ENCODE measurements around the gene ANXA2R. TPM values are rescaled to one million over a fixed set of nuclear protein-coding genes. Genes with fewer than 3 reads are reported as not detected.

ANXA2R gene
- total RNA-seq, 1 donor, result 3.6 TPM

DNA sequence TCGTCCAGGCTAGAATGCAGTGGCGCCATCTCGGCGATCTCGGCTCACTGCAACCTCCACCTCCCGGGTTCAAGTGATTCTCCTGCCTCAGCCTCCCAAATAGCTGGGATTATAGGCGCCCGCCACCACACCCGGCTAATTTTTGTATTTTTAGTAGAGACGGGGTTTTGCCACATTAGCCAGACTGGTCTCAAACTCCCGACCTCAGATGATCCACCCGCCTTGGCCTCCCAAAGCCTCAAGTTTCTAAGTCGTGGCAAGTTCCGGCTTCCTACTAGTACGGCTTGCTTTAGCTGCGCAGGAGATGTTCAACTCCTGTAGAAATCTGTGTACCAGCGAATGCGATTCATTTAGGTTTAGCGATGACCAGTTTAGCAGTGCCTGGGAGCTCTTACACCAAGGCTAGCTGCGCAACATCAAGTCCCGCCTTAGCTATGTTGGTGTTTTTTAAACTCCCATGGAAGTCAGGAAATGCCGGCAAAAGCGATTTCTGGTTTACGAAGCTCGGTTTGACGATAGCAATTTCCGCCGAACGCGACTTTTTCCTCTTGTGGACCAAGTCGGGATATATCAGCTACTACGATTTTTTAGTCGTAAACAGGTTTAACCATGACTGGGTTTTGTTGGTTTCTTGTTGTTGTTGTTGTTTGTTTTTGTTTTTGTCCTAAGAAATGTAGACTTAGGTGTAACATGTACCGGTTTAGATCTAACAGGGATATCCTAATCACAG, 46.4 kb downstream of the ANXA2R start:
- Histone ChIP-seq H3K4me1 (ENCODE audit: insufficient read depth, low read length) (peaks cover 29% of the 10 kb centered on the region), H3K4me3 (ENCODE audit: insufficient read depth, low read length) (peak overlapping the region; percentile 80), H4K20me1 (ENCODE audit: insufficient read depth, low read length) (no peaks in the 10 kb centered on the region), H3K9me3 (ENCODE audit: low read depth, low read length) (no peaks in the 10 kb centered on the region), H3K4me2 (ENCODE audit: insufficient read depth, low read length) (peak overlapping the region; percentile 94), H2AFZ (ENCODE audit: low read length) (peak overlapping the region; percentile 28), H3K27ac (ENCODE audit: low read depth, low read length) (peak overlapping the region; percentile 97), H3K36me3 (ENCODE audit: insufficient read depth, low read length) (no peaks in the 10 kb centered on the region), H3K79me2 (ENCODE audit: insufficient read depth, low read length) (peaks cover 31% of the 10 kb centered on the region), H3K27me3 (ENCODE audit: insufficient read depth, low read length) (no peaks in the 10 kb centered on the region)
- peak; percentile 83 for DNase-seq (ENCODE audit: insufficient read length, low spot score, missing footprints)
- no peak for TF ChIP-seq CTCF (IDR thresholded peaks at IDR 0.05; ENCODE audit: extremely low read depth, low read depth, low read length)

GRCh38 chr5:42992088-42992879, 47.8 kb downstream of the ANXA2R start:
- H3K79me2 ChIP-seq (ENCODE audit: insufficient read depth, low read length), result peaks cover 42% of the 10 kb centered on the region
- peak overlapping the region; percentile 93 for H2AFZ ChIP-seq (ENCODE audit: low read length)
- TF ChIP-seq CTCF (IDR thresholded peaks at IDR 0.05; ENCODE audit: extremely low read depth, low read depth, low read length), result no peak
- peak overlapping the region; percentile 97 for H3K27ac ChIP-seq (ENCODE audit: low read depth, low read length)
- H3K36me3 ChIP-seq (ENCODE audit: insufficient read depth, low read length), result no peaks in the 10 kb centered on the region
- peak overlapping the region; percentile 86 for H3K4me3 ChIP-seq (ENCODE audit: insufficient read depth, low read length)
- H3K27me3 ChIP-seq (ENCODE audit: insufficient read depth, low read length), result no peaks in the 10 kb centered on the region
- H4K20me1 ChIP-seq (ENCODE audit: insufficient read depth, low read length), result no peaks in the 10 kb centered on the region
- DNase-seq (ENCODE audit: insufficient read length, low spot score, missing footprints), result peak; percentile 85
- peaks cover 29% of the 10 kb centered on the region for H3K4me1 ChIP-seq (ENCODE audit: insufficient read depth, low read length)
- no peaks in the 10 kb centered on the region for H3K9me3 ChIP-seq (ENCODE audit: low read depth, low read length)
- peak overlapping the region; percentile 94 for H3K4me2 ChIP-seq (ENCODE audit: insufficient read depth, low read length)

- no peaks in the 10 kb centered on the region for H3K27me3 ChIP-seq (ENCODE audit: insufficient read depth, low read length)
- peaks cover 46% of the 10 kb centered on the region for H3K79me2 ChIP-seq (ENCODE audit: insufficient read depth, low read length)
- H3K27ac ChIP-seq (ENCODE audit: low read depth, low read length), result peak overlapping the region; percentile 97
- no peak for TF ChIP-seq CTCF (IDR thresholded peaks at IDR 0.05; ENCODE audit: extremely low read depth, low read depth, low read length)
- H3K36me3 ChIP-seq (ENCODE audit: insufficient read depth, low read length), result no peaks in the 10 kb centered on the region
- H3K4me3 ChIP-seq (ENCODE audit: insufficient read depth, low read length), result peak overlapping the region; percentile 86
- DNase-seq (ENCODE audit: insufficient read length, low spot score, missing footprints), result no peak
- peak overlapping the region; percentile 94 for H3K4me2 ChIP-seq (ENCODE audit: insufficient read depth, low read length)
- H3K4me1 ChIP-seq (ENCODE audit: insufficient read depth, low read length), result peaks cover 29% of the 10 kb centered on the region
- H3K9me3 ChIP-seq (ENCODE audit: low read depth, low read length), result no peaks in the 10 kb centered on the region
- peak overlapping the region; percentile 93 for H2AFZ ChIP-seq (ENCODE audit: low read length)
- no peaks in the 10 kb centered on the region for H4K20me1 ChIP-seq (ENCODE audit: insufficient read depth, low read length)
Observed at GRCh38 chr5:42991404-42992087, 48.6 kb downstream of the ANXA2R start.
